Measurements from ENCODE around the gene RAVER2. TPM values are rescaled to one million over a fixed set of nuclear protein-coding genes. Genes with fewer than 3 reads are reported as not detected.

The RAVER2 gene
- polyA plus RNA-seq, 1 donor (not counting 4 experiments of a cell fraction or from before 2014, with no cell fraction given): 9.1 TPM

- H3K9me3 ChIP-seq (ENCODE audit: control insufficient read depth, low read depth, low read length): no peaks in the 10 kb centered on the region
- FAIRE-seq (no peak), DNase-seq (ENCODE audit: low read depth, low spot score) (no peak)
- H3K27me3 ChIP-seq (ENCODE audit: control insufficient read depth, extremely low read depth, insufficient read depth, low read length): peaks cover 5% of the 10 kb centered on the region
- no peak overlapping the region for H3K4me3 ChIP-seq (ENCODE audit: control insufficient read depth in 2 of 3, extremely low read depth in 1 of 3, insufficient read depth in 2 of 3, low read depth in 1 of 3, low read length in 3 of 3)
- dilution Hi-C loops (cut with MboI; ENCODE audit: extremely low pct_ligation_motif_present, low sequenced_read_pairs): no loop called here
- H3K79me2 ChIP-seq (ENCODE audit: control insufficient read depth, insufficient read depth, low read length): no peaks in the 10 kb centered on the region
- TF ChIP-seq EZH2 (IDR thresholded peaks at IDR 0.05; ENCODE audit: low read length) (no peak), CTCF (optimal IDR thresholded peaks at IDR 0.05 in 1 of 3, IDR thresholded peaks at IDR 0.05 in 1 of 3, conservative IDR thresholded peaks at IDR 0.05 in 1 of 3; ENCODE audit: extremely low read depth in 1 of 3, insufficient read depth in 2 of 3, low read length in 3 of 3) (no peak)
- no peaks in the 10 kb centered on the region for H4K20me1 ChIP-seq (ENCODE audit: control insufficient read depth, extremely low read depth, insufficient read depth, low read length)
- H3K9ac ChIP-seq (ENCODE audit: control insufficient read depth, extremely low read depth, insufficient read depth, low read length): no peak overlapping the region
- no peak overlapping the region for H3K27ac ChIP-seq (ENCODE audit: control insufficient read depth, insufficient read depth, low read length)
- no peaks in the 10 kb centered on the region for H3K36me3 ChIP-seq (ENCODE audit: control insufficient read depth in 2 of 2, extremely low read depth in 1 of 2, insufficient read depth in 2 of 2, low read length in 2 of 2)
- H2AFZ ChIP-seq (ENCODE audit: control insufficient read depth, low read length): no peak overlapping the region
- no peaks in the 10 kb centered on the region for H3K4me1 ChIP-seq (ENCODE audit: control insufficient read depth, extremely low read depth, insufficient read depth, low read length)
- H3K9me1 ChIP-seq (ENCODE audit: control insufficient read depth, extremely low read depth, insufficient read depth, low read length): no peaks in the 10 kb centered on the region
- no peak overlapping the region for H3K4me2 ChIP-seq (ENCODE audit: control insufficient read depth, extremely low read depth, insufficient read depth, low read depth, low read length)
These were observed 23.7 kb upstream of the RAVER2 start for GRCh38 chr1:64721135-64721534.

GRCh38 chr1:64721576-64722145 lies 23.2 kb upstream of the RAVER2 start:
- Histone ChIP-seq H3K27ac (ENCODE audit: control insufficient read depth, insufficient read depth, low read length) (no peak overlapping the region), H4K20me1 (ENCODE audit: control insufficient read depth, extremely low read depth, insufficient read depth, low read length) (no peaks in the 10 kb centered on the region), H3K4me3 (ENCODE audit: control insufficient read depth in 2 of 3, extremely low read depth in 1 of 3, insufficient read depth in 2 of 3, low read depth in 1 of 3, low read length in 3 of 3) (no peak overlapping the region), H3K27me3 (ENCODE audit: control insufficient read depth, extremely low read depth, insufficient read depth, low read length) (peaks cover 5% of the 10 kb centered on the region), H3K9ac (ENCODE audit: control insufficient read depth, extremely low read depth, insufficient read depth, low read length) (no peak overlapping the region), H2AFZ (ENCODE audit: control insufficient read depth, low read length) (no peak overlapping the region), H3K36me3 (ENCODE audit: control insufficient read depth in 2 of 2, extremely low read depth in 1 of 2, insufficient read depth in 2 of 2, low read length in 2 of 2) (no peaks in the 10 kb centered on the region), H3K79me2 (ENCODE audit: control insufficient read depth, insufficient read depth, low read length) (no peaks in the 10 kb centered on the region), H3K4me2 (ENCODE audit: control insufficient read depth, extremely low read depth, insufficient read depth, low read depth, low read length) (no peak overlapping the region), H3K9me1 (ENCODE audit: control insufficient read depth, extremely low read depth, insufficient read depth, low read length) (no peaks in the 10 kb centered on the region), H3K4me1 (ENCODE audit: control insufficient read depth, extremely low read depth, insufficient read depth, low read length) (no peaks in the 10 kb centered on the region), H3K9me3 (ENCODE audit: control insufficient read depth, low read depth, low read length) (no peaks in the 10 kb centered on the region)
- dilution Hi-C loops (cut with MboI; ENCODE audit: extremely low pct_ligation_motif_present, low sequenced_read_pairs): no loop called here
- DNase-seq (ENCODE audit: low read depth, low spot score) (no peak), FAIRE-seq (no peak)
- TF ChIP-seq EZH2 (IDR thresholded peaks at IDR 0.05; ENCODE audit: low read length) (no peak), CTCF (optimal IDR thresholded peaks at IDR 0.05 in 1 of 3, IDR thresholded peaks at IDR 0.05 in 1 of 3, conservative IDR thresholded peaks at IDR 0.05 in 1 of 3; ENCODE audit: extremely low read depth in 1 of 3, insufficient read depth in 2 of 3, low read length in 3 of 3) (no peak)

Measured in keratinocyte (primary cell).